Activated CD4-positive, alpha-beta T cell treated with anti-CD3 and anti-CD28 coated beads for 48 hours (primary cell): Measurements from ENCODE around the gene GCKR.

Experiments
- DNase-seq: peaks from one replicate; pipeline ENCODE4 v3.0.0-alpha.2; 2020

The GCKR gene

DNA sequence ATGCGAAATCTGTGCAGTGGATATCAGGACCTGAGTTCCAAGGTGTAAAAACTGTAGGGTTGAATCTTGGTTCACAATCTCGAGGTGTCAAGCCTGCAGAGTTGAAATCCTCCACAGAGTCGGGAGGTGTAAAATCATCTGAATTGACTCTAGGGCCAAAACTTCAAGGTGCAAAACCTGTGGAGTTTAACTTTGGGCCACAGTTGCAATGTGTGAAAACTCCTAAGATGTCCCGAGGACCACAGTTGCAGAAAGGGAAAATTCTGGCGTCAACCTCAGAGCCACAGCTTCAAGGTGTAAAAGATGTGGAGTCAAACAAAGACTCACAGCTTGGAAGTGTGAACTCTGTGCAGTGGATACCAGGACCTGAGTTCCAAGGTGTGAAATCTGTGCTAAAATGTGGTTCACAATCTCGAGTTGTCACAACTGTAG, 76.4 kb downstream of the GCKR start:
- DNase-seq, result no peak
